ENCODE measurements around the gene ZNF652.
"Not testable (repeated sequence)": the region's sequence is repeated elsewhere in the genome, so short reads cannot be mapped to it uniquely, and the experiment has no call there.

The ZNF652 gene

DNA sequence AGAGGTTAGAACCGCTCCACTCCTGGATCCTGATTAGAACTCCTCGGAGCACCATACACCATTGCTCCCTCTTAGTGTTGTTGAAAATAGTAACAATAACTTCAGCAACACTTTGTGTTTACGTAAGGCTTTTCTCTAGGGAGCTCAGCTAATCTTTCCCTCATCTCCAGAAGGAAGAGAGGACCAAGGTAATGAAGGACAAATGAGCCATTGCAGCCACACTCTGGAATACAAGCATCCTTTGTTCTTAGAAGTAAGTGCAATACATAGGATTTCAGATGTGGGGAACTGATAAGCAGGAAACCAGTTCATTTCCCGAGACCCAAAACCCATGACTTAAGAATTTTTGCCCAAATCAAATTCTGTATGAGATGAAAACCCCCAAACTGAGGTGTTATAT lies 22.9 kb upstream of the ZNF652 start:
- DNase-seq = no peak

- no peak for DNase-seq
These were observed 21.0 kb upstream of the ZNF652 start for GRCh38 chr17:49383060-49383459.

- DNase-seq = no peak
These were observed 20.5 kb upstream of the ZNF652 start for GRCh38 chr17:49382556-49382955.

DNA sequence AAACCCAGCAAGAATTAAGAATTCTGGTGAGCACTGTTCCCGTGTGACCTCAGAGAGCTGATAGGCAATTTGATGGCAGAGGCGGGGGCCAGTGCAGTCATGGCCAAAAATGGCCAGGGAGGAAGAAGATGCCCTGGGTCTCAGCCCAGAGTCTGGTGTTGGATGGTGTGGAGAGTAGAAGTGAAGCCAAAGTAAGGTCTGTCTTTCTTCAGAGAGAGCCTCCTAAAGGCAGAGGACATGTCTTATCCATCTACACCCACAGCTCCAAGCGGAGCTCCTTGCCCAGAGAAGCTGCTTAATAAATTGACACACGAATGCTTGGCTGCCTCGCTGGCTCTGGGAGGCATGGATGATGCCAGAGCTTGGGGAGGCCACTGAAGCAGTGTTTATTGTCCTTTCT lies 19.7 kb upstream of the ZNF652 start:
- no peak for DNase-seq

GRCh38 chr17:49381033-49381432 lies 19.0 kb upstream of the ZNF652 start:
- DNase-seq = no peak

- no peak for DNase-seq
These were observed 17.9 kb upstream of the ZNF652 start for GRCh38 chr17:49379926-49380325.

DNA sequence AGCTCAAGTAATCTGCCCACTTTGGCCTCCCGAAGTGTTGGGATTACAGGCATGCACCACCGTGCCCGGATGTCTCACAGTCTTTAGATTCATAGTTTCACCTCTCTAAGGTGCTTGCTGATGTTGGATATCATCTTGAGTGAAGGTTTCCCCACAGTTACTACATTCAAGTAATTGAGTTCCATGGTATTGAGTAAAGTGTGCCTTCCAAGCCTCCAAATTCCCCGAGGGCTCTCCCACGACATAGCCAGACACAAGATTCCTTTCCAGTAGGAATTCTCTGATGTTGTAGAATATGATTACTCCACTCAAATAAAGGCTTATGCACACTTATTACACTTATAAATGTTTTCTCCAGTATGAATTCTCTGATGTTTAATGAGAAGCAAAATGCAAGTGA lies 16.3 kb upstream of the ZNF652 start:
- no peak for DNase-seq

DNA sequence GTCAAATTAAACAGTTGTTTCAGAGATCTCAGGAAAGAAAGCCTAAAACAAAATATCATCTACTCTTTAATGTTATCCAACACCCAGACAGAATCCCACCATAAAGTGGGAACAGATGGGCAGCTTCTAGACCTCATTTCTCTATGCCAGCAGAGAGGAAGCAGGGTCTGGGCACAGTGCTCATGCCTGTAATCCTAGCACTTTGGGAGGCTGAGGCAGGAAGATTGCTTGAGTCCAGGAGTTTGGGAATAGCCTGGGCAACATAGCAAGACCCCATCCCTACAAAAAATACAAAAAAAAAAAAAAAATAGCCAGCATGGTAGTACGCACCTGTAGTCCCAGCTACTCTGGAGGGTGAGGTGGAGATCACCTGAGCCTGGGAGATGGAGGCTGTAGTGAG lies 13.5 kb upstream of the ZNF652 start:
- no peak for DNase-seq

DNA sequence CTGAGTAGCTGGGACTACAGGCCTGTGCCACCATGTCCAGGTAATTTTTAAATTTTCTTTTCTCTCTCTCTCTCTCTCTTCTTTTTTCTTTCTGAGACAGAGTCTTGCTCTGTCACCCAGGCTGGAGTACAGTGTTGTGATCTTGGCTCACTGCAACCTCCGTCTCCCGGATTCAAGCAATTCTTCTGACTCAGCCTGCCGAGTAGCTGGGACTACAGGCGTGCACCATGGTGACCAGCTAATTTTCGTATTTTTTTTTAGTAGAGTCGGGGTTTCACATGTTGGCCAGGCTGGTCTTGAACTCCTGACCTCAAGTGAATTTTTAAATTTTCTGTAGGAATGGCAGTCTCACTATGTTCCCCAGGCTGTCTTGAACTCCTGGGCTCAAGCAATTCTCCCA lies 11.1 kb upstream of the ZNF652 start:
- no peak for DNase-seq

DNA sequence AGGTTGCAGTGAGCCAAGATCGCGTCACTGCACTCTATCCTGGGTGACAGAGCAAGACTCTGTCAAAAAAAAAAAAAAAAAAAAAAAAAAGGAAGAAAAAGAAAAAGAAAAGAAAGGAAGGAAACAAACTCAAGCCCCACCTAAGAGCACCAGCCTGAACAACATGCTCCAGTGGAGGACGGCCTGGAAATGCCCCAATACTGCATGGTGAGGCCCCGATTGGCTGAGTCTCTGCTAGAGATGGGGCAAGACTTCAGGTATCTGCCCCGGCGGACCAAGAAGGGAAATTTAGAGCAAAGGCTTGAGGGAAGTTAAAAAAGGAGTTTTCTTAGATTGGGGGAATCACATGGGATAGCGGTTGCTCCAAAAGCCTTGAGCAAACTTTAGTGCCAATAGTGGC lies 10.4 kb upstream of the ZNF652 start:
- no peak for DNase-seq

GRCh38 chr17:49370971-49371834 lies 9.2 kb upstream of the ZNF652 start:
- no peak for DNase-seq

DNA sequence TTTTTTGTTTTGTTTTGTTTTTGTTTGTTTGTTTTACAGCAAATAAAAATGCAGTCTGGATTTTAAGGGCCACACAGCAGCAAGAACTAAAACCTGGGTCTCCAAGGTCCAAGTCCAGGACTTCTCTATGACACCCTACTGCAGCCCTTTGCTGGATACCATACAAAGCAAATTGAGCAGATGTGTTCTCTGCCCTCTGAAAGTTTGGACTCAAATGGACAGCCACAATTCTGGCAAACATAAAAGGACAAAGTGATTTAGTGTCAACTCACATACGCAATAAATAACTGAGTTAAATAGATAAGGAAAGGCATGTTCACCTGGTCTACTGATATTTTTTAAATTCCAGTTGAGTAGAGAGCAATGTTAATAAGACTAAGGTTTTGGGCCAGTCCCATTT lies 7.7 kb upstream of the ZNF652 start:
- no peak for DNase-seq

DNA sequence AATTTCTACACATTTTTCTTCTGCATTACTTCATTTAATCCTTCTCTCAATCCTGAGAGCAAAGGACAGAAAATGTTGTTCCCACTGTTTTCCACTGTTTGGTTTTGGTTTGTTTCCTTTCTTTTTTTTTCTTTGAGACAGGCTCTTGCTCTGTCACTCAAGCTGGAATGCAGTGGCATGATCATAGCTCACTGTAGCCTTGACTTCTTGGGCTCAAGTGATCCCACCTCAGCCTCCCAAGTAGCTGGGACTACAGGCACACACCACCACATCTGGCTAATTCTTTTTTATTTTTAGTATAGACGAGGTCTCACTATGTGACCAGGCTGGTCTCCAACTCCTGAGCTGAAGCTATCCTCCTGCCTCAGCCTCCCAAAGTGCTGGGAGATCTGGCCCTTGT lies 7.0 kb upstream of the ZNF652 start:
- no peak for DNase-seq

- peak; percentile 30 for DNase-seq
These were observed 3.6 kb upstream of the ZNF652 start for GRCh38 chr17:49365667-49366066.

- DNase-seq = not testable (repeated sequence)
These were observed 3.1 kb upstream of the ZNF652 start for GRCh38 chr17:49365126-49365525.

- no peak for DNase-seq
These were observed 2.1 kb upstream of the ZNF652 start for GRCh38 chr17:49364119-49364518.

GRCh38 chr17:49363251-49363650 lies 1.2 kb upstream of the ZNF652 start:
- no peak for DNase-seq

- DNase-seq = no peak
These were observed 670 bp upstream of the ZNF652 start for GRCh38 chr17:49362723-49363117.

DNA sequence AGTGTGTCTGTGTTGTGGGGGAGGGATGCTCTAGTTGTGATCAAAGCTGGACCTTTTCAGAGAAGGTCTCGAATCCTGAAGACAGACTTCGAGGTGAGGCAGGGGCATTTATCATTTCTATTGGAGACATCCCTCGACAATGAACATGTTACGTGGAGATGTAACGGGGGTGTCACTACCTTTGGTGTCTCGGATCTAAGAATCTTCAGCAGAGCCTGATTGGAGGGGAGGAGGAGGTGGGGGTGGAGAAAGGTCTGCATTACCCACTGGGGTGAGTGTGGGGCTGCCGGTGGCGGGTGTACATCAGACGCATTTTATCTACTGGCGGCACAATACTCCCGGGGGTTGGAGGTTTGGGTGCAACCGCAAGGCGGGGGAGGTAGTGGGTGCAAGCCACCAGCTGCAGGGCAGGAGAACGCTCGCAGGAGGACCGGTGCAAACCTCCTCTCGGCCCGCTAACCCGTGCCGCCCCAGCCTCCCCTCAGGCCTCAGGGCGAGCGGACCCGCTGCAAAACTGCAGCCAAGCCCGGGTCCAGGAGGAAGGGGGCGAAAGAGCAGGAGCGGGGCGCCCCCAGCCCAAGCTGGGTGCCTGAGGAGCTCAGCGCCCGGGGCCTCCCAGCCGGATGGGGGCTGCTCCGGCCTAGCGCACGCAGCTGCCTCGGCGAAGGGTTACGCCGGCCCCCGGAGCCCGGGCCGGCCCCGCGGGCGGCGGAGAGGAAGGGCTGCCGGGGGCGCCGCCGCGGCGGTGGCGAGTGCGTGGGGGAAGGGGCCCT lies 735 bp downstream of the ZNF652 start:
- DNase-seq = peak; percentile 85

DNA sequence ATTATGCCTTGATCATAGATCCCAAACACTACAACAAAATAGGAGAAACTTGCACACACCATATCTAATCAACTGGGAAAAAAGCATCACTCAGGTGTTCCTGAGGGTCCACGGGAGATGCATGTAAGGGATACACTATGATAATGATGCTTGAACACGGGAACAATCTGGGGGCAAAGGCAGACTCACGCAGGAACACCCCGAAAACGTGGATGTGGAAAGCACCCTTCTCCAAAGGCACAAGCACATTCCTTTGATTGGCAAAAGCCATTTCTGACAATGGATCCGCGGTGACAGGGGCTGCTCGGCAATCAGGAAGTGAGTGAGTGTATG lies 1.3 kb downstream of the ZNF652 start:
- DNase-seq = no peak

- DNase-seq = no peak
These were observed 1.9 kb downstream of the ZNF652 start for GRCh38 chr17:49359990-49360795.

GRCh38 chr17:49358641-49359247 lies 3.3 kb downstream of the ZNF652 start:
- DNase-seq = no peak

GRCh38 chr17:49357516-49357915 lies 4.5 kb downstream of the ZNF652 start:
- DNase-seq = no peak

Measured in activated CD4-positive, alpha-beta T cell treated with anti-CD3 and anti-CD28 coated beads, Interleukin-2, amount 50 U/mL, for 1 hour (primary cell).